H9 (cell line): ENCODE measurements around the gene ADH5. TPM values are rescaled to one million over a fixed set of nuclear protein-coding genes. Genes with fewer than 3 reads are reported as not detected.

Experiments
- DNase-seq: peaks from one replicate; pipeline ENCODE4 v3.0.0-alpha.2; 2017
- H2AFZ ChIP-seq: one replicate; pipeline ENCODE4 v1.6.1; 2013; ENCODE audit warnings: mild to moderate bottlenecking, low read length, control low read depth, moderate library complexity
- H2AK5ac ChIP-seq: 2 replicates; pipeline ENCODE4 v1.6.1; 2013; ENCODE audit warnings: low read length, control low read depth, mixed read lengths; ENCODE audit not compliant: insufficient read length
- H2BK120ac ChIP-seq: one replicate; pipeline ENCODE4 v1.6.1; 2013; ENCODE audit warnings: low read depth, mild to moderate bottlenecking, low read length, control low read depth, inconsistent platforms; ENCODE audit not compliant: poor library complexity, severe bottlenecking
- H2BK12ac ChIP-seq: 2 replicates; pipeline ENCODE4 v1.6.1; 2013; ENCODE audit warnings: low read length, control low read depth, mixed read lengths, low read depth; ENCODE audit not compliant: insufficient read length
- H2BK15ac ChIP-seq: 2 replicates; pipeline ENCODE4 v1.6.1; 2013; ENCODE audit warnings: low read depth, low read length, control low read depth
- H2BK20ac ChIP-seq: one replicate; pipeline ENCODE4 v1.6.1; 2013; ENCODE audit warnings: low read depth, mild to moderate bottlenecking, low read length, control low read depth, inconsistent platforms; ENCODE audit not compliant: poor library complexity, severe bottlenecking
- H2BK5ac ChIP-seq: 2 replicates; pipeline ENCODE4 v1.6.1; 2013; ENCODE audit warnings: low read length, control low read depth, mixed read lengths; ENCODE audit not compliant: insufficient read length
- H3K14ac ChIP-seq: 2 replicates; pipeline ENCODE4 v1.6.1; 2013; ENCODE audit warnings: low read length, control low read depth; ENCODE audit not compliant: insufficient read depth
- H3K18ac ChIP-seq: 2 replicates; pipeline ENCODE4 v1.6.1; 2013; ENCODE audit warnings: low read depth, mild to moderate bottlenecking, mixed read lengths, low read length, control low read depth; ENCODE audit not compliant: insufficient read length
- H3K23ac ChIP-seq: 2 replicates; pipeline ENCODE4 v1.6.1; 2013; ENCODE audit warnings: low read length, control low read depth, mixed read lengths, low read depth; ENCODE audit not compliant: insufficient read length
- H3K23me2 ChIP-seq: 2 replicates; pipeline ENCODE4 v1.6.1; 2013; ENCODE audit warnings: low read depth, mild to moderate bottlenecking, mixed read lengths, low read length, control low read depth; ENCODE audit not compliant: insufficient read length, poor library complexity, severe bottlenecking
- H3K27ac ChIP-seq: 2 replicates; pipeline ENCODE4 v1.5.1; 2013; ENCODE audit warnings: low read length, control low read depth, mixed read lengths, low read depth; ENCODE audit not compliant: insufficient read length
- H3K27me3 ChIP-seq: 2 replicates; pipeline ENCODE4 v1.6.1; 2013; ENCODE audit warnings: low read length, control low read depth, inconsistent platforms; ENCODE audit not compliant: insufficient read depth
- H3K4ac ChIP-seq: 2 replicates; pipeline ENCODE4 v1.6.1; 2013; ENCODE audit warnings: low read depth, mild to moderate bottlenecking, control low read depth, inconsistent platforms, low read length, moderate library complexity
- H3K4me1 ChIP-seq: 2 replicates; pipeline ENCODE4 v1.6.1; 2013; ENCODE audit warnings: low read length, control low read depth, inconsistent platforms; ENCODE audit not compliant: insufficient read depth
- H3K4me2 ChIP-seq: 2 replicates; pipeline ENCODE4 v1.6.1; 2013; ENCODE audit warnings: low read length, control low read depth, mixed read lengths; ENCODE audit not compliant: insufficient read length, insufficient read depth
- H3K56ac ChIP-seq: 2 replicates; pipeline ENCODE4 v1.6.1; 2013; ENCODE audit warnings: low read depth, mild to moderate bottlenecking, mixed read lengths, low read length, control low read depth; ENCODE audit not compliant: insufficient read length
- H3K79me1 ChIP-seq: 2 replicates; pipeline ENCODE4 v1.6.1; 2013; ENCODE audit warnings: low read depth, mild to moderate bottlenecking, moderate library complexity, low read length, control low read depth, inconsistent platforms; ENCODE audit not compliant: insufficient read depth, poor library complexity, severe bottlenecking
- H3K79me2 ChIP-seq: 2 replicates; pipeline ENCODE4 v1.6.1; 2013; ENCODE audit warnings: low read length, control low read depth, inconsistent platforms; ENCODE audit not compliant: insufficient read depth
- H3K9ac ChIP-seq: 2 replicates; pipeline ENCODE4 v1.6.1; 2013; ENCODE audit warnings: low read length, control low read depth, mixed read lengths; ENCODE audit not compliant: insufficient read length; ENCODE audit errors: extremely low read depth
- H3K9me3 ChIP-seq: one replicate; pipeline ENCODE4 v1.6.1; 2013; ENCODE audit warnings: low read depth, low read length, inconsistent platforms; ENCODE audit not compliant: control insufficient read depth
- H3T11ph ChIP-seq: one replicate; pipeline ENCODE4 v1.6.1; 2013; ENCODE audit warnings: mild to moderate bottlenecking, low read length, control low read depth, inconsistent platforms
- H4K20me1 ChIP-seq: one replicate; pipeline ENCODE4 v1.6.1; 2013; ENCODE audit not compliant: control insufficient read depth, insufficient read length, insufficient read depth
- H4K5ac ChIP-seq: 2 replicates; pipeline ENCODE4 v1.6.1; 2013; ENCODE audit warnings: low read depth, mild to moderate bottlenecking, mixed read lengths, low read length, control low read depth; ENCODE audit not compliant: insufficient read length
- H4K8ac ChIP-seq: replicated peaks from 2 replicates; pipeline ENCODE4 v1.6.1; 2013; ENCODE audit warnings: low read length, control low read depth, mixed read lengths, low read depth; ENCODE audit not compliant: insufficient read length
- H4K91ac ChIP-seq: 2 replicates; pipeline ENCODE4 v1.6.1; 2013; ENCODE audit warnings: low read depth, mild to moderate bottlenecking, moderate library complexity, mixed read lengths, low read length, control low read depth; ENCODE audit not compliant: insufficient read length
- H3K27ac Mint-ChIP-seq, 3 experiments: 2 replicates in 2 of 3; 3 replicates in 1 of 3; pipeline ENCODE4 v1.8.0; 2020 to 2021; ENCODE audit warnings: mixed read lengths in 3 of 3, mild to moderate bottlenecking in 1 of 3, moderate library complexity in 1 of 3
- H3K27me3 Mint-ChIP-seq: 2 replicates; pipeline ENCODE4 v1.8.0; 2021; ENCODE audit warnings: low read depth, mild to moderate bottlenecking, moderate library complexity, mixed read lengths
- H3K36me3 Mint-ChIP-seq, 3 experiments: 2 replicates in 2 of 3; 3 replicates in 1 of 3; pipeline ENCODE4 v1.8.0; 2020 to 2021; ENCODE audit warnings: low read depth in 3 of 3, mixed read lengths in 3 of 3; ENCODE audit not compliant: insufficient read depth in 1 of 3
- H3K4me1 Mint-ChIP-seq, 2 experiments: 2 replicates each; pipeline ENCODE4 v1.8.0; 2020; ENCODE audit warnings: mixed read lengths in 2 of 2
- H3K4me3 Mint-ChIP-seq, 2 experiments: 2 replicates in 1 of 2; 3 replicates in 1 of 2; pipeline ENCODE4 v1.8.0; 2020 to 2021; ENCODE audit warnings: mild to moderate bottlenecking in 2 of 2, mixed read lengths in 2 of 2, moderate library complexity in 1 of 2
- H3K9me3 Mint-ChIP-seq, 2 experiments: 2 replicates in 1 of 2; 3 replicates in 1 of 2; pipeline ENCODE4 v1.8.0; 2020; ENCODE audit warnings: mild to moderate bottlenecking in 2 of 2, mixed read lengths in 2 of 2, moderate library complexity in 1 of 2
- WGBS: extraction: QIAGEN DNeasy Blood & Tissue Kit; methylation state at CpG from one replicate; pipeline ENCODE4 v1.1.7; 2013; ENCODE audit warnings: missing lambda C conversion rate, low lambda C conversion rate, mixed read lengths; ENCODE audit not compliant: insufficient read length; ENCODE audit errors: extremely low coverage; 5-methylcytosine and 5-hydroxymethylcytosine counted together
- total RNA-seq: library from RNA; stranded (reverse); gene quantifications from 2 replicates; pipeline ENCODE4 v1.2.1, GENCODE V29; 2021
- TF ChIP-seq, protein P1 (sequence below): fragments of 200-600 bp; sonication (generic); conservative IDR thresholded peaks from 3 replicates; pipeline ENCODE4 v1.8.0; 2021; ENCODE audit warnings: antibody characterized with exemption, mild to moderate bottlenecking

The ADH5 gene
- total RNA-seq, 1 experiment from 2014 or later, result 284 TPM

- Histone ChIP-seq H3K18ac (no peak overlapping the region), H2BK12ac (no peak overlapping the region), H4K8ac (no peak overlapping the region), H4K91ac (no peak overlapping the region), H3K4ac (no peak overlapping the region), H3K14ac (no peak overlapping the region), H3K23me2 (no peaks in the 10 kb centered on the region), H2BK20ac (no peak overlapping the region), H2AK5ac (no peak overlapping the region), H3K4me2 (no peak overlapping the region), H3K4me1 (no peaks in the 10 kb centered on the region), H2BK15ac (no peak overlapping the region), H3K23ac (no peak overlapping the region), H3T11ph (no peak overlapping the region), H2BK5ac (no peak overlapping the region), H3K9me3 (no peaks in the 10 kb centered on the region), H3K56ac (no peak overlapping the region), H4K20me1 (no peaks in the 10 kb centered on the region), H3K27ac (no peak overlapping the region), H3K79me1 (no peaks in the 10 kb centered on the region), H3K27me3 (no peaks in the 10 kb centered on the region), H2BK120ac (no peak overlapping the region), H3K79me2 (no peaks in the 10 kb centered on the region), H2AFZ (no peak overlapping the region), H3K9ac (no peak overlapping the region), H4K5ac (no peak overlapping the region)
- Mint-ChIP-seq H3K27me3 (no peaks in the 10 kb centered on the region), H3K4me3 (no peak overlapping the region), H3K9me3 (peaks cover 12 to 19% of the 10 kb centered on the region in 2 experiments), H3K36me3 (peaks cover 5 to 10% (median 8%) of the 10 kb centered on the region in 3 experiments; a peak in 6 of 7 replicates), H3K27ac (no peak overlapping the region), H3K4me1 (no peaks in the 10 kb centered on the region)
- TF ChIP-seq, protein P1, sequence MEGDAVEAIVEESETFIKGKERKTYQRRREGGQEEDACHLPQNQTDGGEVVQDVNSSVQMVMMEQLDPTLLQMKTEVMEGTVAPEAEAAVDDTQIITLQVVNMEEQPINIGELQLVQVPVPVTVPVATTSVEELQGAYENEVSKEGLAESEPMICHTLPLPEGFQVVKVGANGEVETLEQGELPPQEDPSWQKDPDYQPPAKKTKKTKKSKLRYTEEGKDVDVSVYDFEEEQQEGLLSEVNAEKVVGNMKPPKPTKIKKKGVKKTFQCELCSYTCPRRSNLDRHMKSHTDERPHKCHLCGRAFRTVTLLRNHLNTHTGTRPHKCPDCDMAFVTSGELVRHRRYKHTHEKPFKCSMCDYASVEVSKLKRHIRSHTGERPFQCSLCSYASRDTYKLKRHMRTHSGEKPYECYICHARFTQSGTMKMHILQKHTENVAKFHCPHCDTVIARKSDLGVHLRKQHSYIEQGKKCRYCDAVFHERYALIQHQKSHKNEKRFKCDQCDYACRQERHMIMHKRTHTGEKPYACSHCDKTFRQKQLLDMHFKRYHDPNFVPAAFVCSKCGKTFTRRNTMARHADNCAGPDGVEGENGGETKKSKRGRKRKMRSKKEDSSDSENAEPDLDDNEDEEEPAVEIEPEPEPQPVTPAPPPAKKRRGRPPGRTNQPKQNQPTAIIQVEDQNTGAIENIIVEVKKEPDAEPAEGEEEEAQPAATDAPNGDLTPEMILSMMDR, result no peak
- DNase-seq, result no peak
- no CpG with 5 or more reads among the region's 2 CpGs for WGBS
These were observed 42.8 kb upstream of the ADH5 start for GRCh38 chr4:99131378-99131777.
